ENCODE data around the gene HIC1. TPM values are rescaled to one million over a fixed set of nuclear protein-coding genes. Genes with fewer than 3 reads are reported as not detected.

The HIC1 gene
- total and polyA plus RNA-seq, 2 experiments from 2014 or later, result 0.17 to 0.26 TPM

- no peak for DNase-seq (ENCODE audit: low spot score)
- Mint-ChIP-seq H3K4me3 (no peak overlapping the region), H3K27me3 (ENCODE audit: insufficient read depth, low read depth, poor library complexity) (peaks cover 55% of the 10 kb centered on the region)
Observed at GRCh38 chr17:2028737-2029136, 26.2 kb upstream of the HIC1 start.

More at GRCh38 chr17:2028737-2029136, 26.2 kb upstream of the HIC1 start:
- TF ChIP-seq CREB1 (CRISPR knock-in tag; IDR thresholded peaks at IDR 0.05; ENCODE audit: low read depth) (no peak), JUNB (IDR thresholded peaks at IDR 0.05; ENCODE audit: unreplicated experiment) (no peak), EZH2 (IDR thresholded peaks at IDR 0.05; ENCODE audit: low read depth, unreplicated experiment) (no peak), CTCF (conservative IDR thresholded peaks at IDR 0.05; ENCODE audit: low read depth in 2 of 2) (no peak), ETS1 (IDR thresholded peaks at IDR 0.05) (no peak), STAT1 (IDR thresholded peaks at IDR 0.05; ENCODE audit: unreplicated experiment) (no peak), ZNF331 (CRISPR knock-in tag; IDR thresholded peaks at IDR 0.05; ENCODE audit: low read depth) (no peak), ZNF462 (CRISPR knock-in tag; IDR thresholded peaks at IDR 0.05) (no peak), NANOG (IDR thresholded peaks at IDR 0.05; ENCODE audit: borderline replicate concordance) (no peak), EZH2phosphoT487 (IDR thresholded peaks at IDR 0.05; ENCODE audit: unreplicated experiment) (no peak), POLR2AphosphoS5 (IDR thresholded peaks at IDR 0.05; ENCODE audit: low read depth) (no peak), REST (IDR thresholded peaks at IDR 0.05; ENCODE audit: unreplicated experiment) (no peak), ZNF114 (CRISPR knock-in tag; IDR thresholded peaks at IDR 0.05) (no peak)
- H3K36me3 Mint-ChIP-seq (ENCODE audit: low read depth), result no peaks in the 10 kb centered on the region; the same call in 2 of the 3 replicates
- Histone ChIP-seq H3K79me2 (replicated peaks; ENCODE audit: insufficient read depth) (no peaks in the 10 kb centered on the region), H3K4me3 (no peak overlapping the region), H3K9me2 (ENCODE audit: insufficient read depth) (no peaks in the 10 kb centered on the region), H3K4me1 (ENCODE audit: insufficient read depth) (peaks cover 4% of the 10 kb centered on the region; the same call in 1 of the 2 replicates), H2AFZ (no peak overlapping the region), H3K4me2 (no peak overlapping the region), H3K27me3 (ENCODE audit: insufficient read depth) (peaks cover 60% of the 10 kb centered on the region), H3K27ac (ENCODE audit: low read depth) (no peak overlapping the region), H3F3A (replicated peaks; ENCODE audit: low read depth) (0 out of 2 replicates have a peak, but pooled peaks cover 4% of the 10 kb centered on the region), H3K36me3 (ENCODE audit: insufficient read depth) (no peaks in the 10 kb centered on the region), H4K20me1 (replicated peaks; ENCODE audit: insufficient read depth) (peaks cover 5% of the 10 kb centered on the region)
- H3K9me3 Mint-ChIP-seq, result no peaks in the 10 kb centered on the region
- H3K27ac Mint-ChIP-seq, result no peak overlapping the region
- no peak for ATAC-seq
- peaks cover 4% of the 10 kb centered on the region for H3K4me1 Mint-ChIP-seq

All from GM23338 (cell line).